HG02981 (cell line): Measurements from ENCODE around the gene PRKAR1B.
"Not testable (repeated sequence)": the region's sequence is repeated elsewhere in the genome, so short reads cannot be mapped to it uniquely, and the experiment has no call there.

Experiments used
- ATAC-seq: cut with Tn5 transposase; IDR thresholded peaks from one replicate; pipeline ENCODE4 v1.9.1; 2021; ENCODE audit warnings: mild to moderate bottlenecking, moderate library complexity; ENCODE audit not compliant: unreplicated experiment

PRKAR1B gene

GRCh38 chr7:757741-758163, 30.7 kb upstream of the PRKAR1B start:
- no peak for ATAC-seq

DNA sequence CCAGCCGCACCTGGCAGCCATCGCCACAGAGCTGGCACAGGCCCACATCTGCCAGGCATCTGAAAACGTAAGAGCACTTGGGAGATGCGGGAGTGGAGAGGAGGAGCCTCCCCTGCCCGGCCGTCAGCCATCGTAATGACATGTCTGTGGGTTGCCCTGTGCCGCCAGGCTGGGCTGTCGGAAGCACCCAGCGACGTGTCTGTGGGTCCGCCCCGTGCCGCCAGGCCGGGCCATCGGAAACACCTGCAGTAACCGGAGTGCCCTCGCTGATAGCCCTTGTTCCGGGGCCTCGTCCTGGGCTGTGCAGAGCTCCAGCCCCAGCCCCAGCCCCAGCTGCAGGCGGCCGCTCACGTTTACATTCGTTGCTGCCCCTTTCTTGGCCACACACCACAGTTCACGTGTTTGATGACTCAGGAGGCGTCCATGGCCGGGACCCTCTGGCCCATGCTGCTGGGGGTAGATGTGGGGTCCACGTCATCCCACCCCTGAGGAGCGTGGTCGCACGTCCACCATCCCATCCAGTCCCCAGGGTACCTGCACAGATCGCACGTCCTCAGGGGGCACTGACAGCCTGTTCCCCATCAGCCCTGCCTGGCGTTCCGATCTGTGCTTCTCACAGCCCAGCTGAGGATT, 30.0 kb upstream of the PRKAR1B start:
- no peak for ATAC-seq

DNA sequence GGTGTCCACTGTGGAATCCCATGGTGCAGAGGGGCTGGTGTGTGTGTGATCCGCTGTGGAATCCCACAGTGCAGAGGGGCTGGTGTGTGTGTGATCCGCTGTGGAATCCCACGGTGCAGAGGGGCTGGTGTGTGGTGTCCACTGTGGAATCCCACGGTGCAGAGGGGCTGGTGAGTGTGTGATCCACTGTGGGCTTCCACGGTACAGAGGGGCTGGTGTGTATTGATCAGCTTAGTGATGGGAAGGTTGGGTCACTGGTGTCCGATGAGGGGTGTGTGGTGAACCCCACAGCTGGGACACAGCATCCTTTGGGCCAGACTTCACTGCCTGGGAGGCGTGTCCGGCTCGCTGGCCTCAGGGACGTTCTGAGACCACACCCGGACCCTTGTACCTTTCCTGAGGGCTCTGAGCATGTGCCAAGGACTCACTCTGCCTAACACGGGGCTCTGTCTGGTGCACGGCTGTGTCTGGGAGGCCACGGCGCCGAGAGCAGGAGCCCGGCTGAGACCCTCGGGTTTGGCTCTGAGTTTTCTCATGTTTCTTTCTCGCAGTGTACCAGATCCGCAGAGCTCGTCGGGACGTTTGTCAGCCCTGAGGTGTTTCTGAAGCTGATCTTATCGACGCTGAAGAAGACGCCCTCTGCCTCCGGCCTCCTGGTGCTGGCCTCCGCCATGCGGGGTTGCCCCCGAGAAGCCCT, 29.3 kb upstream of the PRKAR1B start:
- ATAC-seq: no peak

DNA sequence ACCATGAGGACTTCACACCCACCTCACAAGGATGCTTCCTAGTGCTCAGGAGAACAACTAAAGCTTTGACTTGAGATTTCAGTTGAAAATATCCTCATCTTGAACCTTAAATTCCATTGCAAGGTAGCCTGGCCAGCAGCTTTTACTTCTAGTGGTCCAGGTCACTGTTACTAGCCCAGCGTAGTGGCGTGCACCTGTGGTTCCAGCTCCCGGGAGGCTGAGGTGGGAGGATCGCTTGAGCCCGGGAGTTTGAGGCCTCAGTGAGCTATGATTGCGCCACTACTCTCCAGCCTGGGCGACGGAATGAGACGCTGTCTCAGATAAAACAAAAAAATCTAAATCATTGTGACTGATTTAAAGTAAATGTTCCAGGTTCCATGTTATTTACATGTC, 28.3 kb upstream of the PRKAR1B start:
- no peak for ATAC-seq

DNA sequence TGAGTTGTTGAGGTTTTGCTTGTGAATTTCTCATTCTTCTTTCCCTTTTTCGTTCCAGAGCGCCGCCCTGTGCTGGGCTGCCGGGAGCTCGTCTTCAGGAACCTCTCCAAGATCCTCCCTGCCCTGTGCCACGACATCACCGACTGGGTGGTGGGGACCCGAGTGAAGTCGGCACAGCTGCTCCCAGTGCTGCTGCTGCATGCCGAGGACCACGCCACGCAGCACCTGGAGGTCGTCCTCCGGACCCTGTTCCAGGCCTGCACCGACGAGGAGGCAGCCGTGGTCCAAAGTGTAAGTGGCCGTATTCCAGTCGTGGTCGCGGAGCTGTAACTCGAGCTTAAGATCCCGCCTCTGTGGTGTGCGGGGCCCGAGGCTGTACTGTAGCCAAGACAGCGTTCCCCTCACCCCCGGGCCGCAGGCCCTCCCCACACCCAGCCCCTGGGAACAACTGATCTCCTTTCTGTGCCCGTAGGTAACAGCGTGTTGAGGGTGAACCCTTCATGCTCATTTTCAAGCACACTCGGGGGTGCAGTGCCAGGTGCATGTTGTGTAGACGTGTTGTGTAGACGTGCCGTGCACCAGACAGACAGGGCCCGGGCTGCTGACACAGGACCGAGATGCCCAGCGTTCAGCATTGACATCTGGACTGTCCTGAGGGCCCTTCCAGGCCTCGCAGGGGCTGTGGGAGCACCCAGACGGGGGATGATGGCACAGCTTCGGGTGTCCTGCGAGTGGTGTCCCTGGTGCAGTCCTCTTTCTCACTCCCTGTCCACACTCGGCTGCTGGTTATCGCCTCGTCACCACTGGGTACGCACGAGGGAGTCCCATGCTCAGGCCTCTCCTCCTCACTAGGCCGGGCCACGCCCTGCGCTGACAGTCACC, 27.7 kb upstream of the PRKAR1B start:
- no peak for ATAC-seq

DNA sequence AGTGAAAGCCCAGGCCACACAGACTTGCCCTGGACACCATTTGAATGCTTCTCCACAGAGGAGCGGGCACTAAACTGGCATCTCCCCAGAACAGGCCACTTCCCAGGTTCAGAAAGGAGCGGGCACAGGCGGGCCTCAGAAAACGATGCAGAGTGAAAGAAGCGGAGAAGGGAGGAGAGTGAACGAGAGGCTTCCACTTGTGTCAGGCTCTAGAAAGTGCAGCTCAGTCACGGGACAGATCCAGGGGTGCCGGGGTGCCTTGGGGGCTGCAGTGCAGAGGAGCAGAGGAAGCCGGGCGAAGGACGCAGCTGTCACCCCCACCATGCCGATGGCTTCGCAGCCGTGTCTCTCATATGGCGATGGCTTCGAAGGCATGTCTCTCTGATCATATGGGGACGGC, 26.1 kb upstream of the PRKAR1B start:
- no peak for ATAC-seq

DNA sequence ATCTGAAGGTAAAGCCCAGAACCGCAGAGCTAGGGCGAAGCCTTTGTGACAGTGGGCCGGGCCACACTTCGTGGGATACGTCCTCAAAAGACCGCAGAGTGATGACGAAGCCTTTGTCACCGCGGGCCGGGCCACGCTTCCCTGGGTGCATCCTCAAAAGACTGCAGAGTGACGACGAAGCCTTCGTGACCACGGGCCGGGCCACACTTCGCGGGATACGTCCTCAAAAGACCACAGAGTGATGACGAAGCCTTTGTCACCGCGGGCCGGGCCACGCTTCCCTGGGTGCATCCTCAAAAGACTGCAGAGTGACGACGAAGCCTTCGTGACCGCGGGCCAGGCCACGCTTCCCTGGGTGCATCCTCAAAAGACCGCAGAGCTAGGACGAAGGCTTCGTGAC, 25.2 kb upstream of the PRKAR1B start:
- not testable (repeated sequence) for ATAC-seq

DNA sequence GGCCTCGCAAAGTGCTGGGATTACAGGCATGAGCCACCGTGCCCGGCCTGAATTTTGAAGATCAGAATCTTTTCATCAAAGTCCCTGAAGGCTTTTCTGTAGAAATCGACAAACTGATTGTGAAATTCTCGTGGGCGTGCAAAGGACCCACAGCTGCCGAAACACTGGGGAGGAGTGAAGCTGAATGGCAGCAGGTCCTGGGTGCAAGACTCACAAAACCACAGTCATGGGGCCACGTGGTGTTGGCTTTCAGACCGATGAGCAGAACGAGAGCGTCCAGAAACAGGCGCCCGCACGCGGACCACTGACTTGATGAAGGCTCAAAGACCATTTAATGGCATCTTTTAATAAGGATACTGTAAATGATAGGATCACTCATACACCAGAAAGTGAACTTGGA, 24.7 kb upstream of the PRKAR1B start:
- no peak for ATAC-seq

DNA sequence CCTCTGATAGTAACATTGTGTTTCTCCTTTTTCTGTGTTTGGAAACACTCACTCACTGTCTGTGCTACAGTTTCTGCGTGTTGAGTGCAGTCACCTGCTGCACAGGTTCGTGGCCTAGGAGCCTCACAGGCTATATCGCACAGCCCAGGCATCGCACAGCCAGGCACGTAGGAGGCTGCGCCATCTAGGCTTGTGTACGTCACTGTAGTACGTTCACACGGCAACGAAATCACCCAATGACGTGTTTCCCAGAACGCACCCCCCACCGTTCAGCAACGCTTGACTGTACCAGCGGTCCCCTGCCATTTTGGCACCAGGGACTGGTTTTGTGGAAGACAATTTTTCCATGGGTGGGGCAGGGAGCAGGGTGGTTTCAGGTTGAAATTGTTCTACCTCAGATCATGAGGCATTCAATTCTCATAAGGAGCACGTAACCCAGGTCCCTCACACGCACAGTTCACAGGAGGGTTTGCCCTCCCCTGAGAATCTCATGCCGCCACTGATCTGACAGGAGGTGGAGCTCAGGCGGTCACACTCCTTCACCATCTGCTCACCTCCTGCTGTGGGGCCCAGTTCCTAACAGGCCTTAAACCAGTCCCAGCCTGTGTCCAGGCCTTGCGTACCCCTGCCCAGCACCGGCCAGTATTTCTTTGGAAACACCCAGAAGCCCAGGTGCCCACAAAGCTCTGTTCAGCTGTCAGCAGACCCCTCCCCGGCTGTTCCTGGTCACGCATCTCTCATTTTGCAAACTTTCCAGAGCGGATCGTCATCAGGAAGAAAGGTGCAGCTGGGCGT, 23.2 kb upstream of the PRKAR1B start:
- no peak for ATAC-seq

GRCh38 chr7:749140-749551, 22.1 kb upstream of the PRKAR1B start:
- no peak for ATAC-seq

- no peak for ATAC-seq
Measured at GRCh38 chr7:748446-748845, 21.4 kb upstream of the PRKAR1B start.

- ATAC-seq: no peak
Measured at GRCh38 chr7:747186-747585, 20.1 kb upstream of the PRKAR1B start.

GRCh38 chr7:746155-747061, 19.3 kb upstream of the PRKAR1B start:
- no peak for ATAC-seq

GRCh38 chr7:745431-746154, 18.5 kb upstream of the PRKAR1B start:
- no peak for ATAC-seq

DNA sequence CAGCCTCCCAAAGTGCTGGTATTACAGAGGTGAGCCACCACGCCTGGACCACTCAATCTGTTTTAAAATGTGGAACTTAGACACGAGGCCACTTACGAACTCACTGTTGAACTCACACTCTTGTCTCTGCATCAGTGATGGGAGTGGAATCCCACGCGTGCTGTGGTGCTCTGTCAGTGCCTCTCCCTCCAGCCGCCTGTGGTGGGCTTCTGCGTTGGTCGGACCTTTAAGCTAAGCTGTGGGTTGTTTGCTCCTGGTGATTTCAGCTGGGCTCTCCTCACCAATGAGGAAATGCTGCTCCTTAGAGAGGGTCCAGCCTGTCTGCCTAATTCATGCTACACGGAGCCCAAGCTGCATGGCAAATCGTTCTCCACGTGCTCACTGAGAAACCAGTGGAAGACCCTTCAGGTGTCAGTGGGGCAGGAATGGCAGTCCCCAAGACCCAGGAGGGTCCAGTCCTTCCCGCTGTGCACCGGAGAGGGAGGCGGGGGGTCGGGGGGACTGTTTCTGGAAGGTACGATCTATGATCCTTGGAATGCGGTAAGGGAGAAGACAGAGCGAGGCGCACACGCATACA, 17.9 kb upstream of the PRKAR1B start:
- no peak for ATAC-seq

DNA sequence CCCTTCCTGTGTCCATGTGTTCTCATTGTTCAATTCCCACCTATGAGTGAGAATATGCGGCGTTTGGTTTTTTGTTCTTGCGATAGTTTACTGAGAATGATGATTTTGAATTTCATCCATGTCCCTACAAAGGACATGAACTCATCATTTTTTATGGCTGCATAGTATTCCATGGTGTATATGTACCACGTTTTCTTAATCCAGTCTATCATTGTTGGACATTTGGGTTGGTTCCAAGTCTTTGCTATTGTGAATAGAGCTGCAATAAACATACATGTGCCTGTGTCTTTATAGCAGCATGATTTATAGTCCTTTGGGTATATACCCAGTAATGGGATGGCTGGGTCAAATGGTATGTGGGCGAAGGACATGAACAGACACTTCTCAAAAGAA, 17.0 kb upstream of the PRKAR1B start:
- not testable (repeated sequence) for ATAC-seq

DNA sequence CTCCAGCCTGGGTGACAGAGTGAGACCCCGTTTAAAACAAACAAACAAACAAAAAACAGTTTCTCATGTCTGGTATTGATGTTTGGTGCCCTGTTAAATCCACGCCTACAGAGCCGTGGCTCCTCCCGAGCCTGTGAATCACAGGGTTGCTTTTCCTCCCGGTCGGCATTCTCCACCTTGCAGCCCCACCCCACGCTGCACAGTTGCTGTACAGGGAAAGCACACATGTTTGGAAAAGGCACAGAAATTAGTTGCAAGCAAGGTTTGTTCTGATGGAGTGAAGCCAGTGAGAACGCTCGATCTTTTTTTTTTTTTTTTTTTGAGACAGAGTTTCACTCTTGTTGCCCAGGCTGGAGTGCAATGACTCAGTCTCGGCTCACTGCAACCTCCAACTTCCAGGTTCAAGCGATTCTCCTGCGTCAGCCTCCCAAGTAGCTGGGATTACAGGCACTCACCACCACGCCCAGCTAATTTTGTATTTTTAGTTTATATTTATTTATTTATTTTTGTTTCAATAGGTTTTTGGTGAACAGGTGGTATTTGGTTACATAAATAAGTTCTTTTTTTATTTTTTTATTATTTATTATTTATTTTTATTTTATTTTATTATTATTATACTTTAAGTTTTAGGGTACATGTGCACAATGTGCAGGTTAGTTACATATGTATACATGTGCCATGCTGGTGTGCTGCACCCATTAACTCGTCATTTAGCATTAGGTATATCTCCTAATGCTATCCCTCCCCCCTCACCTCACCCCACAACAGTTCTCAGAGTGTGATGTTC, 16.5 kb upstream of the PRKAR1B start:
- ATAC-seq: not testable (repeated sequence)

- no peak for ATAC-seq
Measured at GRCh38 chr7:742791-743190, 15.7 kb upstream of the PRKAR1B start.
